Thyroid gland (tissue), 4 donors: Measurements from ENCODE around the gene FLOT1. TPM values are rescaled to one million over a fixed set of nuclear protein-coding genes. Genes with fewer than 3 reads are reported as not detected.

ENCODE experiments used
- DNase-seq, 2 donors: peaks; one replicate each; pipeline ENCODE4 v3.0.0-alpha.2; 2019
- H3K27ac ChIP-seq, 3 donors: fragments of 200-600 bp; sonication (generic); 1 replicate in 2 of 3; 2 replicates in 1 of 3; pipeline ENCODE4 v1.5.1; 2016 to 2019; ENCODE audit warnings: mild to moderate bottlenecking in 1 of 3, moderate library complexity in 1 of 3
- H3K27me3 ChIP-seq: fragments of 200-600 bp; sonication (generic); one replicate; pipeline ENCODE4 v1.5.1; 2019
- H3K36me3 ChIP-seq, 2 donors: fragments of 200-600 bp; sonication (generic); one replicate each; pipeline ENCODE4 v1.5.1; 2016 to 2019
- H3K4me1 ChIP-seq, 2 donors: fragments of 200-600 bp; sonication (generic); one replicate each; pipeline ENCODE4 v1.5.1; 2017 to 2019
- H3K4me3 ChIP-seq, 3 donors: fragments of 200-600 bp; sonication (generic); replicated peaks in 1 of 3; 1 replicate in 2 of 3; 2 replicates in 1 of 3; pipeline ENCODE4 v1.5.1; 2016; ENCODE audit warnings: mild to moderate bottlenecking in 1 of 3
- H3K9me3 ChIP-seq: fragments of 200-600 bp; sonication (generic); one replicate; pipeline ENCODE4 v1.5.1; 2017
- POLR2A ChIP-seq, 2 donors: fragments of 450-650 bp; IDR thresholded peaks; one replicate each; pipeline ENCODE4 v1.6.1; 2017; ENCODE audit warnings: antibody characterized with exemption in 2 of 2, mild to moderate bottlenecking in 2 of 2, moderate library complexity in 1 of 2
- WGBS, 2 donors: methylation state at CpG; one replicate each; pipeline ENCODE4 v1.1.5; 2017; 5-methylcytosine and 5-hydroxymethylcytosine counted together
- intact Hi-C: fragments of 100-400 bp; cut with DNase I; formaldehyde crosslinking; loops from one replicate; pipeline ENCODE4 v1.15.1; 2023
- small RNA-seq: library from RNA; depleted of rRNA; stranded (forward); fragments of <200 nt; gene quantifications from one replicate; pipeline ENCODE3, GENCODE V24; 2016
- total RNA-seq, 4 donors: library from RNA; depleted of rRNA; stranded (reverse); fragments of >200 nt; gene quantifications; one replicate each; pipeline ENCODE4 v1.2.3, GENCODE V29; 2016
- TF ChIP-seq, protein P1 (sequence below), 6 experiments: fragments of 200-600 bp in 3 of 6; fragments of 450-650 bp in 3 of 6; sonication (generic) in 3 of 6; IDR thresholded peaks; one replicate each; pipeline ENCODE4 v1.5.1; 2016 to 2019; ENCODE audit warnings: antibody characterized with exemption in 6 of 6, mild to moderate bottlenecking in 2 of 6, inconsistent platforms in 1 of 6, moderate library complexity in 1 of 6

Gene FLOT1
- total RNA-seq, 4 donors from 2014 or later, result 134 to 160 (median 144) TPM

DNA sequence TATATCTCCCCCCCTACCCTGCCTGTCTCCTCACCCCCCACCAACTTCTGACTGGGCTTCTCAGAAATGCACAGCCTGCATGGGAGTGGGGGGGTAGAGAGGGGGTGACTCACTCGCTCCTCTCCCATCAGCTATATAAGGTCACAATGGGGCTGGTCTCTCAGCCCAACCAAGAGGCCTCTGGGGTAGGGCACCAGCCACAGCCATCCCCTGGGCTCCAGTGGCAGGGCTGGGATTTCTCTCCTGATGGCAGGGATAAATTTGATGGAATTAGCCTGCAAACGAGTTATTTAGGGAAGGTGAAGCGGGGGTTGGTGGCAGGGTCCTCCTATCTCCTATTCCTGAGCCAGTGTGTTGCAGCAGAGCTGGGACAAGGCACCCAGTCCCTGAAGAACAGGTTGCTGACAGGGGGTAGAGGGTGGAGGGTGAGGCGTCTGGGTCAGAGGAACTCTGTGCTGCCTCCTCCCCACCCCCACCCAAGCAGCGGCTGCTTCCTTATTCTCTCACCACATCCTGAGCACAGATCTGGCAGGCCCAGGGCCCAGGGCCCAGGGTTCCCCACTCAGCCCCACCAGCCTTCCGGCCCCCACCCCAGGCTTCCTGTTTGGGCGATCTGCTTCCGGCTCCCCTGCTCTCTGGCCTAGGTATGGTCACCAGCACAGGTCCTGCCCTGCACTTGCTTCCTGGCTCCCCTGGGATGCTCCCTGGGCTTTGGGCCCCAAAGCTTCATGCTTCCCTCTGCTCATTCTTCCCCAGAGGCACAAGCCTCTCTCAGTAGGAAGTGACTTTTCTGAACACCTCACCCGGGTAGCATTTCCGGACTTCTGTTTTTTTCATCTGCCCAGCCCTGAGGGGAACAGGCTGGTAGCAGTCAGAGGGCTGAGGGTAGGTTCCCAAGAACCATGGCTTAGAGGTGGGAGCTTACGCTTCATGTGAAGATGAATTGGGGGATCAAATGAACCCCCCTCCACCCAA is 60.1 kb downstream of the FLOT1 start:
- Histone ChIP-seq H3K9me3 (no peaks in the 10 kb centered on the region), H3K27me3 (no peaks in the 10 kb centered on the region), H3K4me1 (peaks cover 11 to 38% of the 10 kb centered on the region in 2 donors), H3K4me3 (peak overlapping the region in 1 of 3 donors; percentile 81), H3K36me3 (peaks cover 0 to 3% of the 10 kb centered on the region in 2 donors), H3K27ac (peak overlapping the region; percentile 60 to 98 (median 93))
- peak; percentile 56 to 61 for DNase-seq
- TF ChIP-seq, protein P1, sequence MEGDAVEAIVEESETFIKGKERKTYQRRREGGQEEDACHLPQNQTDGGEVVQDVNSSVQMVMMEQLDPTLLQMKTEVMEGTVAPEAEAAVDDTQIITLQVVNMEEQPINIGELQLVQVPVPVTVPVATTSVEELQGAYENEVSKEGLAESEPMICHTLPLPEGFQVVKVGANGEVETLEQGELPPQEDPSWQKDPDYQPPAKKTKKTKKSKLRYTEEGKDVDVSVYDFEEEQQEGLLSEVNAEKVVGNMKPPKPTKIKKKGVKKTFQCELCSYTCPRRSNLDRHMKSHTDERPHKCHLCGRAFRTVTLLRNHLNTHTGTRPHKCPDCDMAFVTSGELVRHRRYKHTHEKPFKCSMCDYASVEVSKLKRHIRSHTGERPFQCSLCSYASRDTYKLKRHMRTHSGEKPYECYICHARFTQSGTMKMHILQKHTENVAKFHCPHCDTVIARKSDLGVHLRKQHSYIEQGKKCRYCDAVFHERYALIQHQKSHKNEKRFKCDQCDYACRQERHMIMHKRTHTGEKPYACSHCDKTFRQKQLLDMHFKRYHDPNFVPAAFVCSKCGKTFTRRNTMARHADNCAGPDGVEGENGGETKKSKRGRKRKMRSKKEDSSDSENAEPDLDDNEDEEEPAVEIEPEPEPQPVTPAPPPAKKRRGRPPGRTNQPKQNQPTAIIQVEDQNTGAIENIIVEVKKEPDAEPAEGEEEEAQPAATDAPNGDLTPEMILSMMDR (IDR thresholded peaks at IDR 0.05), result no peak
- TF ChIP-seq POLR2A (IDR thresholded peaks at IDR 0.05), result peak in 1 of 2 donors; percentile 4
- intact Hi-C loops, result no loop called here
- 52 to 55% methylated on average over 6 to 11 of the region's 11 CpGs for WGBS, 2 donors

DNA sequence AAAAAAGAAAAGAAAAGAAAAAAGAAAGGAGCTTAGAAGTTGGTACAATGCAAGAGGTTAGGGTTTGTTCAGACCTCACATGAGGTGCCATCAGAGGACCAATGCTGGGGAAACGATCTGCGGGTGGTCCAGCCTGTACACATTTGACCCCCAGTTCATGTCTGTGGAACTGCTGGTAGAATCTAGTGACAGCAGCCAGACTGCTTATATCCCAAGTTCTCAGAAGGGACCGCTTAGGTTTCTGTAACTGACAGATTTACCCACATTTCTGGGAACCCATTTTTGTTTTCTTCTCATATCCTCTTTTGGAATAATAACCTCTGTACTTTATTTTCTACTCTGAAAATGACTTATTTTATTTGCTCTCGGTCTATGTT is 60.7 kb downstream of the FLOT1 start:
- WGBS, 2 donors, result 61 to 75% methylated on average over 4 of the region's 4 CpGs
- Histone ChIP-seq H3K36me3 (peaks cover 6 to 9% of the 10 kb centered on the region in 2 donors), H3K9me3 (no peaks in the 10 kb centered on the region), H3K27me3 (no peaks in the 10 kb centered on the region), H3K27ac (peak overlapping the region in 2 of 3 donors; percentile 93 to 98), H3K4me3 (no peak overlapping the region), H3K4me1 (peaks cover 10 to 38% of the 10 kb centered on the region in 2 donors)
- TF ChIP-seq, protein P1 (IDR thresholded peaks at IDR 0.05), result no peak
- TF ChIP-seq POLR2A (IDR thresholded peaks at IDR 0.05), result no peak
- DNase-seq, result no peak
- intact Hi-C loops, result no loop called here

DNA sequence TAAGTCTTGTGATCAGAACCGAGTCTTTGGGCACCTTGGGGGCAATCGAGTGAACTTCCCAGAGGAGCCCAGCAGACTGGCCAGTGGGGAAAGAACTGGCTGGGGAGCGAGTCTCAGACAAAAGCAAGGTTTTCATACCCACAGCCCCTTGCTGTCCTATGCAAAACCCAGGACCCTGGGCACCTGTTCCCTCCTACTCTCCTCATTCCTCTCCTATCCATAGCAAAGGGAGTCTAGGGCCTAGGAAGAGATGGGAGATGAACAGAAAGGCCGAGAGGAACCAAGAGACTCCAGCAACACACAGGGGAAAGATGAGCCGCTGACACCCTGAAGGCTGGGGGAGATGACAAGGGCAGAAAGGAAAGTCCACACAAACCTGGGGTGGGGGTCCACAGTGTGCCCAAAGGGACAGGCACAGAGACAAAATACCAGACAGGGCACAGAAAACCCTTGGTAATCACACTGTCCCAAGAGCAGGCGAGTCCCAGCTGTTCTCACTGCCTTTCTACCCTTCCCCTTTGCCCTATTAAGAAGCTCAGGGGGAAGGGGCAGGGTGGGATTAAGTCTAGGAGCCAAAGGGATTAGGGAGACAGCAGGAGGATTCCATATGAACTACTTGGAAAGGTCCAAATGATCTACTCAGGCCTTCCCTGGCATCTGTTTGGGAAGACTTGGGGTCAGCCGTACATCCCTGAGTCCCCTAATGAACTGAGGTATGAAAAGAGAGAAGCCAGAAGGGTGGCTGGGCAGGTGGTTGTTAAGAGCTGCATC is 62.5 kb downstream of the FLOT1 start:
- H3K9me3 ChIP-seq, result no peaks in the 10 kb centered on the region
- DNase-seq, result no peak
- intact Hi-C loops, result loop anchor here (2.0 to 10.0 kb wide), 3 partner anchors 43 to 205 kb away; partner anchors contain the start of genes DDR1 and HLA-E
- 70 to 86% methylated on average over 7 of the region's 7 CpGs for WGBS, 2 donors
- no peak overlapping the region for H3K4me3 ChIP-seq
- peak overlapping the region in 1 of 3 donors; percentile 28 for H3K27ac ChIP-seq
- H3K27me3 ChIP-seq, result no peaks in the 10 kb centered on the region
- peaks cover 10 to 34% of the 10 kb centered on the region in 2 donors for H3K4me1 ChIP-seq
- peaks cover 16% of the 10 kb centered on the region in 2 donors for H3K36me3 ChIP-seq
- TF ChIP-seq, protein P1 (IDR thresholded peaks at IDR 0.05), result no peak
- TF ChIP-seq POLR2A (IDR thresholded peaks at IDR 0.05), result no peak

DNA sequence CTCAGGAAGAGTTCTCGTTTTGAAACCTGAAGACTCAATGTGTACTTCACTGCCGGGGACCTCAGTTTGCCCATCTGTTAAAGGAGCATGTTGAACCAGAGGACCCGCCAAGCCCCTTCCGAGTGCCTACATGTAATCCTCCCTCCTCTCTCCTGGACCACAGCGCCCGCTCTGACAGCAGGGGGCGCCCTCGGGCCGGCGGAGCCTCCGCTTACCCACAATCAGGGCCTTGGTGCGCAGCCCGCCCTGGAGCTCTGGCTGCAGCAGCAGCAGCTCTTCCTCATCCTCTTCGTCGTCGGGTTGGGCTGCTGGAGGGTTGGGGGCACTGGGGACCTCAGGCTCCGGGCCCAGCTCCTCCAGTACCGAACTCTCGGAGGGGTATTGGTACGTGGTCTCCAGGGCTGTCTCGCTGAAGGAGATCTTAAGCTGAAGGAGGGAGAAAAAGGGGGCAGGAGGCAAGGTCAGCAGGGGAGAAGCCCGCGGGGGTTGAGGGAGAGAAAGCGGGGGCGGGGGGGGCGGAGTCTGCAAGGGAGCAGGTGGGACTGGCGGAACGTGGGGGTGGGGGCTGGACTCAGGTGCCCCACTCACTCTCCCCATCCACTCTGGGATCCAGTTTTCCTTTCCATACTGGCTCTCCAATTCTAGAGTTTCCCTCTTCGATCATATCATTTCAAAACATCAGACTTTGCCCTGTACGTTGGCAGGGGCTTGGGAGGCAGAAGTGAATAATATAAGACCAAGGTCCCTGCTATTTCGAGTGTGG is 63.3 kb downstream of the FLOT1 start:
- Histone ChIP-seq H3K27me3 (no peaks in the 10 kb centered on the region), H3K4me1 (peaks cover 4 to 36% of the 10 kb centered on the region in 2 donors), H3K4me3 (no peak overlapping the region), H3K9me3 (no peaks in the 10 kb centered on the region), H3K36me3 (peaks cover 16% of the 10 kb centered on the region in 2 donors), H3K27ac (peak overlapping the region in 2 of 3 donors; percentile 24 to 28)
- peak; percentile 83 to 88 for DNase-seq
- 20 to 27% methylated on average over 12 to 30 of the region's 31 CpGs for WGBS, 2 donors
- intact Hi-C loops, result loop anchor here (2.0 to 10.0 kb wide), 3 partner anchors 44 to 206 kb away; partner anchors contain the start of genes DDR1 and HLA-E
- no peak for TF ChIP-seq POLR2A (IDR thresholded peaks at IDR 0.05)
- TF ChIP-seq, protein P1 (IDR thresholded peaks at IDR 0.05), result peak; percentile 90 to 97 (median 94)

Small RNAs within 50 kb of the gene (small RNA-seq; reads per million reads assigned to genes)
- not detected for gene RF00019
- not detected for gene RN7SL353P

Other genes with a start within 250 kb of the FLOT1 start
- 10 to 100 TPM; 33.9 to 77.7 (median 37.7) TPM for gene GNL1, start 186.2 kb downstream of the FLOT1 start, total RNA-seq
- gene PRR3, start 185.4 kb downstream of the FLOT1 start, total RNA-seq, result 10 to 100 TPM in 2 of 4 donors, 1 to 10 TPM in 2; 7.4 to 18.0 (median 12.2) TPM
- gene ABCF1, start 171.2 kb downstream of the FLOT1 start, total RNA-seq, result 10 to 100 TPM; 41.4 to 47.1 (median 43.5) TPM
- 10 to 100 TPM; 49.1 to 72.2 (median 57.0) TPM for gene PPP1R10, start 125.4 kb downstream of the FLOT1 start, total RNA-seq
- gene MRPS18B, start 124.8 kb downstream of the FLOT1 start, total RNA-seq, result 10 to 100 TPM; 47.0 to 82.5 (median 64.6) TPM
- gene ATAT1, start 115.8 kb downstream of the FLOT1 start, total RNA-seq, result 1 to 10 TPM; 3.8 to 7.6 (median 6.1) TPM
- gene C6orf136, start 95.6 kb downstream of the FLOT1 start, total RNA-seq, result 10 to 100 TPM; 13.4 to 31.7 (median 23.8) TPM
- 10 to 100 TPM; 25.6 to 38.8 (median 28.2) TPM for gene DHX16, start 69.7 kb downstream of the FLOT1 start, total RNA-seq
- gene PPP1R18, start 56.0 kb downstream of the FLOT1 start, total RNA-seq, result 10 to 100 TPM; 14.2 to 35.1 (median 15.2) TPM
- 1 to 10 TPM; 3.5 to 8.3 (median 5.7) TPM for gene NRM, start 51.7 kb downstream of the FLOT1 start, total RNA-seq
- gene MDC1, start 25.4 kb downstream of the FLOT1 start, total RNA-seq, result 10 to 100 TPM; 15.3 to 27.2 (median 20.2) TPM
- 100 to 1,000 TPM; 162 to 441 (median 269) TPM for gene TUBB, start 22.3 kb downstream of the FLOT1 start, total RNA-seq
- gene IER3, start 1.9 kb upstream of the FLOT1 start, total RNA-seq, result 10 to 100 TPM in 2 of 4 donors, 1 to 10 TPM in 2; 9.3 to 19.1 (median 13.6) TPM
- gene DDR1, start 141.8 kb upstream of the FLOT1 start, total RNA-seq, result 100 to 1,000 TPM in 3 of 4 donors, 10 to 100 TPM in 1; 93.4 to 207 (median 131) TPM
- 10 to 100 TPM in 3 of 4 donors, 1 to 10 TPM in 1; 9.5 to 34.4 (median 18.2) TPM for gene GTF2H4, start 165.5 kb upstream of the FLOT1 start, total RNA-seq
- gene VARS2, start 171.6 kb upstream of the FLOT1 start, total RNA-seq, result 10 to 100 TPM; 17.3 to 36.4 (median 30.6) TPM
- 1 to 10 TPM in 1 of 4 donors, not detected in 3; 3.5 TPM for gene SFTA2, start 189.5 kb upstream of the FLOT1 start, total RNA-seq
- not detected for gene MUCL3, start 198.3 kb upstream of the FLOT1 start, total RNA-seq
- not detected for gene MUC21, start 241.0 kb upstream of the FLOT1 start, total RNA-seq